GM21529 (cell line): Measurements from ENCODE around the gene PIP5KL1.

Source experiments
- ATAC-seq: cut with Tn5 transposase; IDR thresholded peaks from one replicate; pipeline ENCODE4 v1.9.1; 2021; ENCODE audit not compliant: unreplicated experiment

PIP5KL1 gene

GRCh38 chr9:127930231-127931091, at the start of gene PIP5KL1:
TSS of gene PIP5KL1 (minus strand) at chr9:127930777. CDS start at chr9:127930752, 25 bp downstream.
- peak; percentile 79 for ATAC-seq

GRCh38 chr9:127980060-127980705, 49.6 kb upstream of the PIP5KL1 start:
- ATAC-seq = peak; percentile 24

- peak; percentile 35 for ATAC-seq
Measured at GRCh38 chr9:127979333-127980059, 48.9 kb upstream of the PIP5KL1 start.

- no peak for ATAC-seq
Measured at GRCh38 chr9:127979015-127979332, 48.4 kb upstream of the PIP5KL1 start.

- no peak for ATAC-seq
Measured at GRCh38 chr9:127977884-127978647, 47.5 kb upstream of the PIP5KL1 start.

- no peak for ATAC-seq
Measured at GRCh38 chr9:127977009-127977883, 46.7 kb upstream of the PIP5KL1 start.

- no peak for ATAC-seq
Measured at GRCh38 chr9:127976498-127976897, 45.9 kb upstream of the PIP5KL1 start.

- ATAC-seq = no peak
Measured at GRCh38 chr9:127975376-127976315, 45.1 kb upstream of the PIP5KL1 start.

- no peak for ATAC-seq
Measured at GRCh38 chr9:127974769-127975261, 44.2 kb upstream of the PIP5KL1 start.

GRCh38 chr9:127974001-127974768, 43.6 kb upstream of the PIP5KL1 start:
- ATAC-seq = no peak

GRCh38 chr9:127973169-127974000, 42.8 kb upstream of the PIP5KL1 start:
- no peak for ATAC-seq

GRCh38 chr9:127972236-127972871, 41.8 kb upstream of the PIP5KL1 start:
- ATAC-seq = no peak

GRCh38 chr9:127971357-127972235, 41.0 kb upstream of the PIP5KL1 start:
- ATAC-seq = no peak

GRCh38 chr9:127970401-127971313, 40.1 kb upstream of the PIP5KL1 start:
- peak; percentile 73 for ATAC-seq
